KMS-11 (cell line): Measurements from ENCODE around the gene TENM3.

ENCODE experiments used
- H2AFZ ChIP-seq: fragments of 200-600 bp; sonication (generic); 2 replicates; pipeline ENCODE4 v1.6.1; 2016; ENCODE audit warnings: antibody characterized with exemption, mixed run types, low read depth
- H3K27ac ChIP-seq: fragments of 200-600 bp; sonication (generic); 2 replicates; pipeline ENCODE4 v1.6.1; 2016; ENCODE audit warnings: mild to moderate bottlenecking, mixed run types
- H3K27me3 ChIP-seq: fragments of 200-600 bp; sonication (generic); 2 replicates; pipeline ENCODE4 v1.6.1; 2017; ENCODE audit warnings: mild to moderate bottlenecking, low read depth, mixed run types, moderate library complexity; ENCODE audit not compliant: insufficient read depth
- H3K36me3 ChIP-seq: fragments of 200-600 bp; sonication (generic); 2 replicates; pipeline ENCODE4 v1.6.1; 2017; ENCODE audit warnings: mild to moderate bottlenecking, mixed run types; ENCODE audit not compliant: insufficient read depth
- H3K4me1 ChIP-seq: fragments of 200-600 bp; sonication (generic); 2 replicates; pipeline ENCODE4 v1.6.1; 2016; ENCODE audit warnings: mild to moderate bottlenecking, low read depth, mixed run types; ENCODE audit not compliant: poor library complexity, severe bottlenecking
- H3K4me2 ChIP-seq: fragments of 200-600 bp; sonication (generic); 2 replicates; pipeline ENCODE4 v1.7.0; 2016; ENCODE audit warnings: mild to moderate bottlenecking, mixed run types
- H3K4me3 ChIP-seq: fragments of 200-600 bp; sonication (generic); IDR thresholded peaks from 2 replicates; pipeline ENCODE4 v1.6.1; 2017; ENCODE audit warnings: low read depth, low read length, mixed read lengths; ENCODE audit not compliant: insufficient read depth
- H3K79me2 ChIP-seq: fragments of 200-600 bp; sonication (generic); 2 replicates; pipeline ENCODE4 v1.6.1; 2016; ENCODE audit warnings: low read depth, mixed run types; ENCODE audit not compliant: insufficient read depth
- H3K9ac ChIP-seq: fragments of 200-600 bp; sonication (generic); 2 replicates; pipeline ENCODE4 v1.6.1; 2016; ENCODE audit warnings: mild to moderate bottlenecking, mixed run types
- H4K20me1 ChIP-seq: fragments of 200-600 bp; sonication (generic); 2 replicates; pipeline ENCODE4 v1.6.1; 2016; ENCODE audit warnings: mild to moderate bottlenecking, mixed run types; ENCODE audit not compliant: insufficient read depth
- TF ChIP-seq, protein P1 (sequence below): fragments of 200-600 bp; sonication (generic); conservative IDR thresholded peaks from 2 replicates; pipeline ENCODE4 v1.6.1; 2017; ENCODE audit warnings: low read depth, mild to moderate bottlenecking, antibody characterized with exemption, low read length, moderate library complexity, mixed read lengths

The TENM3 gene

GRCh38 chr4:182346675-182347375, 103.6 kb downstream of the TENM3 start:
- TF ChIP-seq, protein P1, sequence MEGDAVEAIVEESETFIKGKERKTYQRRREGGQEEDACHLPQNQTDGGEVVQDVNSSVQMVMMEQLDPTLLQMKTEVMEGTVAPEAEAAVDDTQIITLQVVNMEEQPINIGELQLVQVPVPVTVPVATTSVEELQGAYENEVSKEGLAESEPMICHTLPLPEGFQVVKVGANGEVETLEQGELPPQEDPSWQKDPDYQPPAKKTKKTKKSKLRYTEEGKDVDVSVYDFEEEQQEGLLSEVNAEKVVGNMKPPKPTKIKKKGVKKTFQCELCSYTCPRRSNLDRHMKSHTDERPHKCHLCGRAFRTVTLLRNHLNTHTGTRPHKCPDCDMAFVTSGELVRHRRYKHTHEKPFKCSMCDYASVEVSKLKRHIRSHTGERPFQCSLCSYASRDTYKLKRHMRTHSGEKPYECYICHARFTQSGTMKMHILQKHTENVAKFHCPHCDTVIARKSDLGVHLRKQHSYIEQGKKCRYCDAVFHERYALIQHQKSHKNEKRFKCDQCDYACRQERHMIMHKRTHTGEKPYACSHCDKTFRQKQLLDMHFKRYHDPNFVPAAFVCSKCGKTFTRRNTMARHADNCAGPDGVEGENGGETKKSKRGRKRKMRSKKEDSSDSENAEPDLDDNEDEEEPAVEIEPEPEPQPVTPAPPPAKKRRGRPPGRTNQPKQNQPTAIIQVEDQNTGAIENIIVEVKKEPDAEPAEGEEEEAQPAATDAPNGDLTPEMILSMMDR, result no peak
- no peak overlapping the region for H3K4me2 ChIP-seq
- no peak overlapping the region for H3K27ac ChIP-seq
- H3K4me1 ChIP-seq, result no peaks in the 10 kb centered on the region
- no peaks in the 10 kb centered on the region for H3K36me3 ChIP-seq
- H2AFZ ChIP-seq, result no peak overlapping the region
- no peaks in the 10 kb centered on the region for H4K20me1 ChIP-seq
- H3K27me3 ChIP-seq, result no peaks in the 10 kb centered on the region
- H3K4me3 ChIP-seq, result no peak overlapping the region
- no peaks in the 10 kb centered on the region for H3K79me2 ChIP-seq
- H3K9ac ChIP-seq, result no peak overlapping the region

DNA sequence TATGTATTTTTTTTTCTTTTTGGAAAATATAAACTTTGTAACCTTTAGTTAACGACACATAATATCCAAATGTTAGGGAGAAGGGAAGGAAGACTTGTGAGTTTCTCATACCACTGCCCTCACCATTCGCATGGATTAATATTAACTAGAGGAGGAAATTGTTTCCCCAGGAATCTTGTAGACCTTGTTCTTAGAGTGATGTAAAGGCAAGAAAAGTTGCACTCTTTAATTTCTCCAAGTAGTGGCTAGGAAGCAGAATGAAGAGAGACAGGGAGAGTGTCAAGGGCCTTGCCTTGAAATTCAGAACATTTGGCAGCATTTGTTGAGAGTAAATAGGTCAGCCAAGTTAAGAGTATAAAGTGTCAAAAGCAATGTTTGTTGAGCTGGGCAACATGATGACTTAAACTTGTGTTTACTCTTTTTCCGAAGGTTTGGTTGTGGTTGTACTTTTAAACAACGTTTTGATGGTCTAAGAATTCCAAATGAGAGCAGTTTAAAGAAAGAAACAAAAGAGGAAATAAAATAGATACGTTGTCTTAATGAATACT, 105.7 kb downstream of the TENM3 start:
- Histone ChIP-seq H3K4me3 (no peak overlapping the region), H3K4me1 (no peaks in the 10 kb centered on the region), H3K27me3 (no peaks in the 10 kb centered on the region), H3K36me3 (no peaks in the 10 kb centered on the region), H3K27ac (no peak overlapping the region), H3K4me2 (no peak overlapping the region), H3K9ac (no peak overlapping the region), H3K79me2 (no peaks in the 10 kb centered on the region), H2AFZ (no peak overlapping the region), H4K20me1 (no peaks in the 10 kb centered on the region)
- TF ChIP-seq, protein P1, result no peak

DNA sequence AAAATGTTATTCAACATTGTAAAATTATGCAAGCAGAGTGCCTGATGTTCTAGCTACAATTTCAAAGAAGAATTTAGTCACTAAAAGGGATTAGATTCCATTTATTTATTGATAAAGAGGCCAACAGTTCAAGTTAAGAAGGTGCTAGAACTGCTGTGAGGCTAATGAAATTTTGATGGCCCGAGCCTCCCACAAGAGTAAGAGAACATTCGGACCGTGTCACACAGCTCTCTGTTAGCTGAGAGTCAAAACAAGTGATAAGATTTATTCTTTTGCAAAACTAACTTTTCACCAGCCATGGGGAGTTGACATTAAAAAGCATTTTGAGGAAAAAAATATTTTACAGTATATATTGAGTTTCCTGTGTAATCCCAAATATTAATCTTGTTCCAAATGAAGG, 106.8 kb downstream of the TENM3 start:
- Histone ChIP-seq H3K79me2 (no peaks in the 10 kb centered on the region), H3K4me2 (no peak overlapping the region)

DNA sequence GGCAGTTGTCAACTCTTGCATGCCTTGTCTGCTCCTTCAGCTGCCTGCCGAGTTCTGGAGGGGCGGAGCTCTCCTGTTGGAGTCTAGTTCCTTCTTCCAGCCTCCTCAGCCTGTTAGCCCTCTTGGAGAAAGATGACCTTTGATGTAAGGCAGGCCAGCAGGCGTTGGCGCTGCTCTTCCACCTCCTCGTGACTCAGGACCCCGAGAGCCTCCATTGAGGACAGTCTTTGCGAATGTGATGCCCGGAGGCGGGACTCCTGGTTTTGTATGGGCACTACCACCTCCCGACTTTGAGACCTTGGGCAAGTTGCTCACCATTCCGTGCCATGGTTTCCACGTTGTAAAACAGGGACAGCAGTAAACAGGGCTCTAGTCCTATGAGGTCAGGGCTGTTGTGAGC, 108.3 kb downstream of the TENM3 start:
- Histone ChIP-seq H3K36me3 (no peaks in the 10 kb centered on the region), H3K9ac (no peak overlapping the region), H3K4me3 (no peak overlapping the region), H3K27me3 (no peaks in the 10 kb centered on the region), H4K20me1 (no peaks in the 10 kb centered on the region), H3K27ac (no peak overlapping the region), H3K4me2 (no peak overlapping the region), H2AFZ (no peak overlapping the region), H3K79me2 (no peaks in the 10 kb centered on the region), H3K4me1 (no peaks in the 10 kb centered on the region)
- TF ChIP-seq, protein P1, result no peak

More for the DNA sequence above, 106.8 kb downstream of the TENM3 start:
- H2AFZ ChIP-seq, result no peak overlapping the region
- TF ChIP-seq, protein P1, result no peak
- no peak overlapping the region for H3K27ac ChIP-seq
- H3K27me3 ChIP-seq, result no peaks in the 10 kb centered on the region
- H3K36me3 ChIP-seq, result no peaks in the 10 kb centered on the region
- H4K20me1 ChIP-seq, result no peaks in the 10 kb centered on the region
- no peak overlapping the region for H3K4me3 ChIP-seq
- H3K4me1 ChIP-seq, result no peaks in the 10 kb centered on the region
- H3K9ac ChIP-seq, result no peak overlapping the region
